NCI-H146 treated with DMSO at 0.1 percent for 48 hours (cell line): ENCODE results near the gene TMEM244.
"Not testable (repeated sequence)": the region's sequence is repeated elsewhere in the genome, so short reads cannot be mapped to it uniquely, and the experiment has no call there.

Source experiments
- DNase-seq: peaks from one replicate; lab custom pipeline; 2025; ENCODE audit not compliant: unreplicated experiment; lab: John Stamatoyannopoulos, UW

The TMEM244 gene

GRCh38 chr6:129867403-129867802 is 6.3 kb upstream of the TMEM244 start:
- DNase-seq: no peak

- no peak for DNase-seq
These were observed 5.6 kb upstream of the TMEM244 start for GRCh38 chr6:129866688-129867087.

GRCh38 chr6:129866256-129866655 is 5.1 kb upstream of the TMEM244 start:
- DNase-seq: no peak

- no peak for DNase-seq
These were observed 3.9 kb upstream of the TMEM244 start for GRCh38 chr6:129865013-129865412.

GRCh38 chr6:129863664-129864063 is 2.5 kb upstream of the TMEM244 start:
- no peak for DNase-seq

- DNase-seq: no peak
These were observed 1.6 kb downstream of the TMEM244 start for GRCh38 chr6:129859524-129859923.

- DNase-seq: no peak
These were observed 3.3 kb downstream of the TMEM244 start for GRCh38 chr6:129857838-129858237.

GRCh38 chr6:129853996-129854711 is 7.0 kb downstream of the TMEM244 start:
- DNase-seq: peak; percentile 27

- DNase-seq: no peak
These were observed 8.8 kb downstream of the TMEM244 start for GRCh38 chr6:129852257-129852858.

- DNase-seq: no peak
These were observed 11.7 kb downstream of the TMEM244 start for GRCh38 chr6:129849456-129849855.

GRCh38 chr6:129846761-129847160 is 14.4 kb downstream of the TMEM244 start:
- DNase-seq: no peak

GRCh38 chr6:129845696-129846095 is 15.4 kb downstream of the TMEM244 start:
- DNase-seq: no peak

- no peak for DNase-seq
These were observed 16.8 kb downstream of the TMEM244 start for GRCh38 chr6:129844118-129844891.

- no peak for DNase-seq
These were observed 17.5 kb downstream of the TMEM244 start for GRCh38 chr6:129843573-129843972.

GRCh38 chr6:129842881-129843409 is 18.2 kb downstream of the TMEM244 start:
- DNase-seq: no peak

GRCh38 chr6:129842137-129842536 is 19.0 kb downstream of the TMEM244 start:
- no peak for DNase-seq

- DNase-seq: not testable (repeated sequence)
These were observed 21.6 kb downstream of the TMEM244 start for GRCh38 chr6:129839562-129839961.

GRCh38 chr6:129835691-129836090 is 25.4 kb downstream of the TMEM244 start:
- no peak for DNase-seq

GRCh38 chr6:129832299-129832698 is 28.8 kb downstream of the TMEM244 start:
- DNase-seq: no peak

- DNase-seq: no peak
These were observed 32.9 kb downstream of the TMEM244 start for GRCh38 chr6:129828229-129828628.

- DNase-seq: no peak
These were observed 42.9 kb downstream of the TMEM244 start for GRCh38 chr6:129818251-129818650.

- DNase-seq: no peak
These were observed 43.3 kb downstream of the TMEM244 start for GRCh38 chr6:129817821-129818220.
